GM23248 (cell line): ENCODE results near the gene ASXL3. TPM values are rescaled to one million over a fixed set of nuclear protein-coding genes. Genes with fewer than 3 reads are reported as not detected.

Experiments
- DNase-seq: peaks from one replicate; pipeline ENCODE4 v3.0.0-alpha.2; 2015
- H2AFZ ChIP-seq: fragments of 200-600 bp; sonication (generic); 2 replicates; pipeline ENCODE4 v1.6.1; 2016; ENCODE audit warnings: antibody characterized with exemption
- H3F3A ChIP-seq: fragments of 200-600 bp; sonication (generic); 2 replicates; pipeline ENCODE4 v1.6.1; 2016; ENCODE audit warnings: mild to moderate bottlenecking, antibody characterized with exemption, mixed run types; ENCODE audit not compliant: insufficient read depth
- H3K27ac ChIP-seq: fragments of 200-600 bp; sonication (generic); 2 replicates; pipeline ENCODE4 v1.5.1; 2016; ENCODE audit warnings: mild to moderate bottlenecking
- H3K27me3 ChIP-seq: fragments of 200-600 bp; sonication (generic); replicated peaks from 2 replicates; pipeline ENCODE4 v1.6.1; 2016; ENCODE audit warnings: mild to moderate bottlenecking; ENCODE audit not compliant: insufficient read depth
- H3K36me3 ChIP-seq: fragments of 200-600 bp; sonication (generic); 2 replicates; pipeline ENCODE4 v1.6.1; 2016; ENCODE audit warnings: low read depth, mild to moderate bottlenecking
- H3K4me1 ChIP-seq: fragments of 200-600 bp; sonication (generic); 2 replicates; pipeline ENCODE4 v1.6.1; 2016; ENCODE audit warnings: mild to moderate bottlenecking; ENCODE audit not compliant: insufficient read depth
- H3K4me2 ChIP-seq: fragments of 200-600 bp; sonication (generic); one replicate; pipeline ENCODE4 v1.6.1; 2016; ENCODE audit warnings: mild to moderate bottlenecking; ENCODE audit not compliant: unreplicated experiment
- H3K4me3 ChIP-seq: fragments of 200-600 bp; sonication (generic); 2 replicates; pipeline ENCODE4 v1.5.1; 2016; ENCODE audit warnings: mild to moderate bottlenecking
- H3K79me2 ChIP-seq: fragments of 200-600 bp; sonication (generic); 2 replicates; pipeline ENCODE4 v1.6.1; 2016; ENCODE audit warnings: mild to moderate bottlenecking; ENCODE audit not compliant: insufficient read depth
- H3K9ac ChIP-seq: fragments of 200-600 bp; sonication (generic); 2 replicates; pipeline ENCODE4 v1.6.1; 2016; ENCODE audit warnings: mild to moderate bottlenecking
- H3K9me2 ChIP-seq: fragments of 200-600 bp; sonication (generic); 2 replicates; pipeline ENCODE4 v1.6.1; 2016; ENCODE audit warnings: mixed run types, mild to moderate bottlenecking, moderate library complexity; ENCODE audit not compliant: insufficient read depth
- H3K9me3 ChIP-seq: fragments of 200-600 bp; sonication (generic); one replicate; pipeline ENCODE4 v1.6.1; 2017; ENCODE audit warnings: low read depth
- H4K20me1 ChIP-seq: fragments of 200-600 bp; sonication (generic); 2 replicates; pipeline ENCODE4 v1.6.0; 2016; ENCODE audit not compliant: insufficient read depth
- EZH2 ChIP-seq: fragments of 200-600 bp; sonication (generic); IDR thresholded peaks from 2 replicates; pipeline ENCODE4 v1.6.1; 2018; ENCODE audit warnings: antibody characterized with exemption, mild to moderate bottlenecking; ENCODE audit not compliant: insufficient read depth, poor library complexity, severe bottlenecking
- EZH2phosphoT487 ChIP-seq: fragments of 200-600 bp; sonication (generic); IDR thresholded peaks from 2 replicates; pipeline ENCODE4 v1.6.1; 2018; ENCODE audit warnings: antibody characterized with exemption, moderate library complexity, mild to moderate bottlenecking, low read depth; ENCODE audit not compliant: insufficient read depth
- WGBS, 2 experiments: methylation state at CpG; one replicate each; pipeline ENCODE4 v1.1.6; 2015 to 2017; ENCODE audit warnings: low lambda C conversion rate in 2 of 2, low coverage in 1 of 2; ENCODE audit errors: missing lambda C conversion rate in 2 of 2; 5-methylcytosine and 5-hydroxymethylcytosine counted together
- in situ Hi-C: fragments of 300-500 bp; cut with MboI; formaldehyde crosslinking; loops from 2 replicates; pipeline ENCODE4 v1.15.0; 2020
- polyA plus RNA-seq: library from polyadenylated mRNA; unstranded; fragments of >200 nt; fragmentation: Nextera tagmentation; extraction: Ambion mirVana; gene quantifications from 2 replicates; pipeline ENCODE4 v1.2.1, GENCODE V29; 2016
- total RNA-seq: library from RNA; depleted of rRNA; stranded (reverse); fragments of >200 nt; shearing (Covaris generic); gene quantifications from 2 replicates; pipeline ENCODE4 v1.2.3, GENCODE V29; 2014; rRNA removed

The ASXL3 gene
- total RNA-seq (not detected in 2 replicates), polyA plus RNA-seq (not detected in 2 replicates)

DNA sequence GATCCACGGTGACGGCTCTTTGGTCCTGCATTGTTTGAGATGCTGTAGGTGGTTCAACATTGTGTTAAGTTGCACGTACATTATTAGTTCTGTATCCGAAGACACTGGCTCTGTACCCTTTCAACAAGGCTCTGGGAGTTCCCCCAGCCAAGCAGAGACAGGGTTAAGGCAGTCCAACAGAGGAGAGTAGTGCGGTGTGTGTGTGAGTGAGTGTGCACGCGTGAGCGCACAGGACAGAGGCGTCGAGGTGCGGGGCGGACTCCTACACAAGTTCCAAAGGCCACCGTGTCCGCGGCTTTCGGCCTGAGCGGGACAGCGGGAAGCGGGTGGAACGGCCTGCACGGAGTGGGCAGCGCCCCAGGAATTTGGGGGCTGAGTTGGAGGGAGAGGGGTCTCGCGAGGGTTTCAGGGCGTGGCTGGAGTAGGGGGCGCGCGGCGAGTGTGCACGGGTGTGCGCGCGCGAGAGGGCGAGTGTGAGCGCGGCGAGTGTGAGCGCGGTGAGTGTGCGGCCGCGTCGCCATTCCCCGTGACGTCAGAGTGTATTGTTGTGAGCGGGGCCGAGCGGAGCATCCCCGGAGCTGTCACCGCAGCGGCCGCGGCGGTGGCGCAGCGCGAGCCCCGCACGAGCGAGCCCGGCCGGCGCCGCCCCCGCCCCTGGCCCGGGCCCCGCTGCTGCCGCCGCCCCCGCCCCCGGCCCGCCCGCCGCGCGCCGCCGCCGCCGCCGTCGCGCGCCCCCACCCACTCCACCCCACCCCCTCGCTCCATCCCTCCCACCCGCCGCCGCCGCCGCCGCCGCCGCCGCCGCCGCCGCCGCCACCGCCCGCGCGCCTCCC lies at the start of gene ASXL3:
TSS of gene ASXL3 (plus strand) at position 535 of the 833 bp plus-strand sequence. CDS start 413 bp downstream, outside the sequence.
- peak within 1 kb of the TSS; percentile 72 for H2AFZ ChIP-seq
- no peaks in the 10 kb centered on the region for H3K36me3 ChIP-seq
- peak; percentile 75; the same call in 1 of the 2 replicates for TF ChIP-seq EZH2phosphoT487
- no peak for TF ChIP-seq EZH2
- H4K20me1 ChIP-seq, result no peaks in the 10 kb centered on the region
- H3K27me3 ChIP-seq, result peaks cover 60% of the 10 kb centered on the region
- H3K9me2 ChIP-seq, result no peaks in the 10 kb centered on the region
- no peak within 1 kb of the TSS for H3K9ac ChIP-seq
- H3F3A ChIP-seq, result no peaks in the 10 kb centered on the region
- peak within 1 kb of the TSS; percentile 78 for H3K4me2 ChIP-seq
- H3K9me3 ChIP-seq, result no peaks in the 10 kb centered on the region
- 3 to 4% methylated on average over 34 to 56 of the region's 103 CpGs for WGBS, 2 experiments
- peak within 1 kb of the TSS; percentile 67 for H3K4me3 ChIP-seq
- no peaks in the 10 kb centered on the region for H3K79me2 ChIP-seq
- in situ Hi-C loops, result no loop called here
- no peak within 1 kb of the TSS for H3K27ac ChIP-seq
- no peaks in the 10 kb centered on the region for H3K4me1 ChIP-seq
- peak; percentile 46 for DNase-seq

DNA sequence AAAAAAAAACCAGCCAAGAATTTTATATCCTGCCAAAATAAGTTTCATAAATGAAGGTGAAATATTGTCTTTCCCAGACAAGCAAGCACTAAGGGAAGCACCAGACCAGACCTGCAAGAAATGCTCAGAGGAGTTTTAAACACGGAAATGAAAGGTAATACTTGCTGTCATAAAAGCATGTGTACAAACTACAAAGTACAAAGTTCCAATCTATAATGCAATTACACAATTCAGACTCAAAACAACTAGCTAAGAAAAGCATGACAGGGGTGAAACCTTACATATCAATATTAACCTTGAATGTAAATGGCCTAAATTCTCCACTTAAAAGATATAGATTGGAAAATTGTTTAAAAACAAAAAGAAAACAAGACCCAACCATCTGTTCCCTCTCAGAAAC lies 45.0 kb upstream of the ASXL3 start:
- Histone ChIP-seq H3F3A (no peaks in the 10 kb centered on the region), H3K79me2 (no peaks in the 10 kb centered on the region), H4K20me1 (no peaks in the 10 kb centered on the region), H3K9ac (no peak overlapping the region), H3K36me3 (no peaks in the 10 kb centered on the region), H3K4me1 (no peaks in the 10 kb centered on the region), H3K4me3 (no peak overlapping the region), H3K9me2 (no peaks in the 10 kb centered on the region), H3K27ac (no peak overlapping the region), H3K27me3 (no peaks in the 10 kb centered on the region), H3K9me3 (no peaks in the 10 kb centered on the region), H2AFZ (no peak overlapping the region), H3K4me2 (no peak overlapping the region)
- WGBS, 2 experiments, result 0 to 7% methylated on average over 1 of the region's 1 CpG
- DNase-seq, result no peak
- in situ Hi-C loops, result no loop called here
- no peak for TF ChIP-seq EZH2
- no peak for TF ChIP-seq EZH2phosphoT487

DNA sequence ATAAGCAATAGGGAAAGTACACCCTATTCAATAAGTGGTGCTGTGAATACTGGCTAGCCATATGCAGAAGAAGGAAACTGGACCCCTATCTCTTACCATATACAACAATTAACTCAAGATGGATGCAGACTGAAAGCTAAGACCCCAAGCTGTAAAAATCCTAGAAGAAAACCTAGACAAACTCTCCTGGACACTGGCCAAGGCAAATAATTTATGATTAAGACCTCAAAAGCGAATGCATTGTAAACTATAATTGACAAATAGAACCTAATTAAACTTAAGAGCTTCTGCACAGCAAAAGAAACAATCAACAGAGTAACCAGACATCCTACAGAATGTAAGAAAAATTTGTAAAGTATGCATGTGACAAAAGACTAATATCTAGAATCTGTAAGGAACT lies 41.1 kb upstream of the ASXL3 start:
- WGBS, 2 experiments, result 3 to 4% methylated on average over 1 of the region's 1 CpG
- Histone ChIP-seq H3K4me2 (no peak overlapping the region), H3K9me3 (no peaks in the 10 kb centered on the region), H3K79me2 (no peaks in the 10 kb centered on the region), H3K4me1 (no peaks in the 10 kb centered on the region), H3K36me3 (no peaks in the 10 kb centered on the region), H3K27me3 (no peaks in the 10 kb centered on the region), H2AFZ (no peak overlapping the region), H3K4me3 (no peak overlapping the region), H3K9me2 (no peaks in the 10 kb centered on the region), H3K9ac (no peak overlapping the region), H3F3A (no peaks in the 10 kb centered on the region), H4K20me1 (no peaks in the 10 kb centered on the region), H3K27ac (no peak overlapping the region)
- in situ Hi-C loops, result no loop called here
- TF ChIP-seq EZH2phosphoT487, result no peak
- DNase-seq, result no peak

DNA sequence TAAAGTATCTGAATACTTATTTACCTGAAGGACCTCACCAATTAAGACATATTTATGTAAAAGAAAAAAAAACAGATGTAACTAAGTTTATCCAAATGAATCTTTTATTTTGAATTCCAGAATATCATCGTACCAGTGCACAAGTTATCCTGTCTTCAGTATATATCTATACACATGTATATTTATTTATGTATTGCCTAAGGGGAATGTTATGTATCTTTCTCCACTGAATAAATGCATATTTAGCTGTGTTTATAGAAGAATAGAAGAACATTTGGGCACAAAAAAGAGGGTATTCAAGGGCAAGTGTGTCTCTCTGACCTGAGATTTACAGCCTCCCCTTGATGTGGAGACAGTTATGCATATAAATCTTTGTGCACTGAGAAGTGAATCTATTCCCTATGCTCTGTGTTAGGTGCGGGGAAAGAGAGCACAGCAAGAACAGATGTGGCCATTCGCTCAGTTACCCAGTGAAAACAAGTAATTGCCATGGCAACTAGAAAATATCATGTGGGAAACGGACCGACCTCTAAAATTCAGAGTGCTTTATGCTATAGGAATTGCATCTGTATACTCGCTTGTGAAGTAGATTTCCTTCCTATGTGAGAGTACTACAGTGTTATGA lies 39.5 kb upstream of the ASXL3 start:
- in situ Hi-C loops, result no loop called here
- Histone ChIP-seq H3K9me2 (no peaks in the 10 kb centered on the region), H3F3A (no peaks in the 10 kb centered on the region), H3K27ac (no peak overlapping the region), H4K20me1 (no peaks in the 10 kb centered on the region), H3K4me1 (no peaks in the 10 kb centered on the region), H3K9ac (no peak overlapping the region), H2AFZ (no peak overlapping the region), H3K4me2 (no peak overlapping the region), H3K9me3 (no peaks in the 10 kb centered on the region), H3K4me3 (no peak overlapping the region), H3K79me2 (no peaks in the 10 kb centered on the region), H3K27me3 (no peaks in the 10 kb centered on the region), H3K36me3 (no peaks in the 10 kb centered on the region)
- WGBS, 2 experiments, result 21 to 22% methylated on average over 6 of the region's 6 CpGs
- no peak for TF ChIP-seq EZH2phosphoT487
- TF ChIP-seq EZH2, result no peak
- DNase-seq, result no peak
